ENCODE results near the gene DCDC2.
"Not testable (repeated sequence)": the region's sequence is repeated elsewhere in the genome, so short reads cannot be mapped to it uniquely, and the experiment has no call there.

DCDC2 gene

GRCh38 chr6:24227556-24227955, 130.3 kb downstream of the DCDC2 start:
- Histone ChIP-seq H3K9me3 (ENCODE audit: control insufficient read depth, low read depth, low read length) (no peaks in the 10 kb centered on the region), H3K9ac (ENCODE audit: low read length) (no peak overlapping the region), H3K36me3 (ENCODE audit: control insufficient read depth, low read depth, low read length) (no peaks in the 10 kb centered on the region), H3K4me3 (ENCODE audit: low read length) (no peak overlapping the region), H3K27me3 (ENCODE audit: control insufficient read depth, insufficient read depth, low read length) (no peaks in the 10 kb centered on the region), H3K4me1 (ENCODE audit: control insufficient read depth, low read depth, low read length) (peaks cover 13% of the 10 kb centered on the region), H3K27ac (ENCODE audit: low read length) (no peak overlapping the region)

- Histone ChIP-seq H3K36me3 (ENCODE audit: control insufficient read depth, low read depth, low read length) (no peaks in the 10 kb centered on the region), H3K27ac (ENCODE audit: low read length) (no peak overlapping the region), H3K9ac (ENCODE audit: low read length) (no peak overlapping the region), H3K9me3 (ENCODE audit: control insufficient read depth, low read depth, low read length) (no peaks in the 10 kb centered on the region), H3K27me3 (ENCODE audit: control insufficient read depth, insufficient read depth, low read length) (no peaks in the 10 kb centered on the region), H3K4me3 (ENCODE audit: low read length) (no peak overlapping the region), H3K4me1 (ENCODE audit: control insufficient read depth, low read depth, low read length) (peaks cover 13% of the 10 kb centered on the region)
Measured at GRCh38 chr6:24226541-24226940, 131.3 kb downstream of the DCDC2 start.

- H3K4me3 ChIP-seq (ENCODE audit: low read length) = no peak overlapping the region
Measured at GRCh38 chr6:24225838-24226237, 132.0 kb downstream of the DCDC2 start.

GRCh38 chr6:24223115-24223919, 134.5 kb downstream of the DCDC2 start:
- Histone ChIP-seq H3K9me3 (ENCODE audit: control insufficient read depth, low read depth, low read length) (no peaks in the 10 kb centered on the region), H3K27me3 (ENCODE audit: control insufficient read depth, insufficient read depth, low read length) (no peaks in the 10 kb centered on the region), H3K36me3 (ENCODE audit: control insufficient read depth, low read depth, low read length) (no peaks in the 10 kb centered on the region), H3K9ac (ENCODE audit: low read length) (no peak overlapping the region), H3K4me3 (ENCODE audit: low read length) (no peak overlapping the region), H3K4me1 (ENCODE audit: control insufficient read depth, low read depth, low read length) (peaks cover 5% of the 10 kb centered on the region), H3K27ac (ENCODE audit: low read length) (no peak overlapping the region)

More at GRCh38 chr6:24225838-24226237, 132.0 kb downstream of the DCDC2 start:
- Histone ChIP-seq H3K36me3 (ENCODE audit: control insufficient read depth, low read depth, low read length) (no peaks in the 10 kb centered on the region), H3K9me3 (ENCODE audit: control insufficient read depth, low read depth, low read length) (no peaks in the 10 kb centered on the region), H3K9ac (ENCODE audit: low read length) (no peak overlapping the region), H3K27me3 (ENCODE audit: control insufficient read depth, insufficient read depth, low read length) (no peaks in the 10 kb centered on the region), H3K4me1 (ENCODE audit: control insufficient read depth, low read depth, low read length) (peaks cover 13% of the 10 kb centered on the region), H3K27ac (ENCODE audit: low read length) (no peak overlapping the region)

- no peaks in the 10 kb centered on the region for H3K4me1 ChIP-seq (ENCODE audit: control insufficient read depth, low read depth, low read length)
- H3K4me3 ChIP-seq (ENCODE audit: low read length) = no peak overlapping the region
- H3K9me3 ChIP-seq (ENCODE audit: control insufficient read depth, low read depth, low read length) = no peaks in the 10 kb centered on the region
- H3K27me3 ChIP-seq (ENCODE audit: control insufficient read depth, insufficient read depth, low read length) = no peaks in the 10 kb centered on the region
- H3K9ac ChIP-seq (ENCODE audit: low read length) = no peak overlapping the region
- H3K27ac ChIP-seq (ENCODE audit: low read length) = no peak overlapping the region
- H3K36me3 ChIP-seq (ENCODE audit: control insufficient read depth, low read depth, low read length) = no peaks in the 10 kb centered on the region
Measured at GRCh38 chr6:24219670-24220069, 138.2 kb downstream of the DCDC2 start.

GRCh38 chr6:24214984-24215383, 142.9 kb downstream of the DCDC2 start:
- Histone ChIP-seq H3K9me3 (ENCODE audit: control insufficient read depth, low read depth, low read length) (no peaks in the 10 kb centered on the region), H3K9ac (ENCODE audit: low read length) (no peak overlapping the region), H3K27me3 (ENCODE audit: control insufficient read depth, insufficient read depth, low read length) (no peaks in the 10 kb centered on the region), H3K27ac (ENCODE audit: low read length) (no peak overlapping the region), H3K4me1 (ENCODE audit: control insufficient read depth, low read depth, low read length) (no peaks in the 10 kb centered on the region), H3K36me3 (ENCODE audit: control insufficient read depth, low read depth, low read length) (no peaks in the 10 kb centered on the region), H3K4me3 (ENCODE audit: low read length) (no peak overlapping the region)

GRCh38 chr6:24207413-24207812, 150.4 kb downstream of the DCDC2 start:
- H3K9me3 ChIP-seq (ENCODE audit: control insufficient read depth, low read depth, low read length) = no peaks in the 10 kb centered on the region

GRCh38 chr6:24205020-24205492, 152.8 kb downstream of the DCDC2 start:
- Histone ChIP-seq H3K4me3 (ENCODE audit: low read length) (no peak overlapping the region), H3K27ac (ENCODE audit: low read length) (no peak overlapping the region), H3K9ac (ENCODE audit: low read length) (no peak overlapping the region)

More at GRCh38 chr6:24207413-24207812, 150.4 kb downstream of the DCDC2 start:
- no peak overlapping the region for H3K27ac ChIP-seq (ENCODE audit: low read length)
- H3K36me3 ChIP-seq (ENCODE audit: control insufficient read depth, low read depth, low read length) = no peaks in the 10 kb centered on the region
- no peak overlapping the region for H3K9ac ChIP-seq (ENCODE audit: low read length)
- H3K4me3 ChIP-seq (ENCODE audit: low read length) = no peak overlapping the region
- no peaks in the 10 kb centered on the region for H3K27me3 ChIP-seq (ENCODE audit: control insufficient read depth, insufficient read depth, low read length)
- H3K4me1 ChIP-seq (ENCODE audit: control insufficient read depth, low read depth, low read length) = no peaks in the 10 kb centered on the region

GRCh38 chr6:24204113-24204512, 153.7 kb downstream of the DCDC2 start:
- H3K4me1 ChIP-seq (ENCODE audit: control insufficient read depth, low read depth, low read length); H3K36me3 ChIP-seq (ENCODE audit: control insufficient read depth, low read depth, low read length); H3K27ac ChIP-seq (ENCODE audit: low read length); H3K9ac ChIP-seq (ENCODE audit: low read length); H3K9me3 ChIP-seq (ENCODE audit: control insufficient read depth, low read depth, low read length); H3K4me3 ChIP-seq (ENCODE audit: low read length); H3K27me3 ChIP-seq (ENCODE audit: control insufficient read depth, insufficient read depth, low read length): not testable (repeated sequence)

More at GRCh38 chr6:24205020-24205492, 152.8 kb downstream of the DCDC2 start:
- Histone ChIP-seq H3K36me3 (ENCODE audit: control insufficient read depth, low read depth, low read length) (no peaks in the 10 kb centered on the region), H3K9me3 (ENCODE audit: control insufficient read depth, low read depth, low read length) (no peaks in the 10 kb centered on the region), H3K27me3 (ENCODE audit: control insufficient read depth, insufficient read depth, low read length) (no peaks in the 10 kb centered on the region), H3K4me1 (ENCODE audit: control insufficient read depth, low read depth, low read length) (no peaks in the 10 kb centered on the region)

GRCh38 chr6:24197892-24198291, 160.0 kb downstream of the DCDC2 start:
- Histone ChIP-seq H3K9ac (ENCODE audit: low read length) (no peak overlapping the region), H3K27me3 (ENCODE audit: control insufficient read depth, insufficient read depth, low read length) (no peaks in the 10 kb centered on the region), H3K4me1 (ENCODE audit: control insufficient read depth, low read depth, low read length) (no peaks in the 10 kb centered on the region), H3K27ac (ENCODE audit: low read length) (no peak overlapping the region), H3K4me3 (ENCODE audit: low read length) (no peak overlapping the region), H3K9me3 (ENCODE audit: control insufficient read depth, low read depth, low read length) (no peaks in the 10 kb centered on the region), H3K36me3 (ENCODE audit: control insufficient read depth, low read depth, low read length) (no peaks in the 10 kb centered on the region)

- H3K4me1 ChIP-seq (ENCODE audit: control insufficient read depth, low read depth, low read length) = no peaks in the 10 kb centered on the region
- H3K27me3 ChIP-seq (ENCODE audit: control insufficient read depth, insufficient read depth, low read length) = no peaks in the 10 kb centered on the region
- no peaks in the 10 kb centered on the region for H3K36me3 ChIP-seq (ENCODE audit: control insufficient read depth, low read depth, low read length)
- no peak overlapping the region for H3K9ac ChIP-seq (ENCODE audit: low read length)
- no peaks in the 10 kb centered on the region for H3K9me3 ChIP-seq (ENCODE audit: control insufficient read depth, low read depth, low read length)
- H3K4me3 ChIP-seq (ENCODE audit: low read length) = no peak overlapping the region
- no peak overlapping the region for H3K27ac ChIP-seq (ENCODE audit: low read length)
Measured at GRCh38 chr6:24195836-24196597, 161.8 kb downstream of the DCDC2 start.

Data from iPS-18a (cell line).